LNCAP (cell line): ENCODE results near the gene SLC25A1.

Source experiments
- CTCF ChIP-seq: fragments of 450-650 bp; IDR thresholded peaks from 2 replicates; pipeline ENCODE4 v1.5.1; 2017; ENCODE audit warnings: mild to moderate bottlenecking

Gene SLC25A1

GRCh38 chr22:19139974-19140373 lies 38.6 kb downstream of the SLC25A1 start:
- no peak for TF ChIP-seq CTCF

GRCh38 chr22:19139001-19139356 lies 39.6 kb downstream of the SLC25A1 start:
- no peak for TF ChIP-seq CTCF

GRCh38 chr22:19138217-19139000 lies 40.1 kb downstream of the SLC25A1 start:
- TF ChIP-seq CTCF = no peak

GRCh38 chr22:19137384-19138216 lies 40.9 kb downstream of the SLC25A1 start:
- TF ChIP-seq CTCF = no peak

GRCh38 chr22:19136915-19137314 lies 41.6 kb downstream of the SLC25A1 start:
- no peak for TF ChIP-seq CTCF

GRCh38 chr22:19134874-19135273 lies 43.7 kb downstream of the SLC25A1 start:
- no peak for TF ChIP-seq CTCF

- no peak for TF ChIP-seq CTCF
Observed at GRCh38 chr22:19134176-19134831, 44.2 kb downstream of the SLC25A1 start.
